ENCODE measurements around the gene PIK3C2G. TPM values are rescaled to one million over a fixed set of nuclear protein-coding genes. Genes with fewer than 3 reads are reported as not detected.

PIK3C2G gene
- polyA plus RNA-seq, 1 donor (not counting 4 experiments of a cell fraction or from before 2014, with no cell fraction given), result 3.7 TPM

- dilution Hi-C loops (cut with MboI; ENCODE audit: extremely low pct_ligation_motif_present, low sequenced_read_pairs), result no loop called here
- Histone ChIP-seq H4K20me1 (ENCODE audit: control insufficient read depth, extremely low read depth, insufficient read depth, low read length) (no peaks in the 10 kb centered on the region), H3K36me3 (ENCODE audit: control insufficient read depth in 2 of 2, extremely low read depth in 1 of 2, insufficient read depth in 2 of 2, low read length in 2 of 2) (no peaks in the 10 kb centered on the region), H3K27me3 (ENCODE audit: control insufficient read depth, extremely low read depth, insufficient read depth, low read length) (no peaks in the 10 kb centered on the region), H3K4me3 (ENCODE audit: control insufficient read depth in 2 of 3, extremely low read depth in 1 of 3, insufficient read depth in 2 of 3, low read depth in 1 of 3, low read length in 3 of 3) (no peak overlapping the region), H3K79me2 (ENCODE audit: control insufficient read depth, insufficient read depth, low read length) (no peaks in the 10 kb centered on the region), H3K4me1 (ENCODE audit: control insufficient read depth, extremely low read depth, insufficient read depth, low read length) (no peaks in the 10 kb centered on the region), H3K27ac (ENCODE audit: control insufficient read depth, insufficient read depth, low read length) (no peak overlapping the region), H3K4me2 (ENCODE audit: control insufficient read depth, extremely low read depth, insufficient read depth, low read depth, low read length) (no peak overlapping the region), H3K9me1 (ENCODE audit: control insufficient read depth, extremely low read depth, insufficient read depth, low read length) (no peaks in the 10 kb centered on the region), H2AFZ (ENCODE audit: control insufficient read depth, low read length) (no peak overlapping the region), H3K9ac (ENCODE audit: control insufficient read depth, extremely low read depth, insufficient read depth, low read length) (no peak overlapping the region), H3K9me3 (ENCODE audit: control insufficient read depth, low read depth, low read length) (no peaks in the 10 kb centered on the region)
- FAIRE-seq (no peak), DNase-seq (ENCODE audit: low read depth, low spot score) (no peak)
- no peak for TF ChIP-seq EZH2 (IDR thresholded peaks at IDR 0.05; ENCODE audit: low read length)
- TF ChIP-seq CTCF (optimal IDR thresholded peaks at IDR 0.05 in 1 of 3, IDR thresholded peaks at IDR 0.05 in 1 of 3, conservative IDR thresholded peaks at IDR 0.05 in 1 of 3; ENCODE audit: extremely low read depth in 1 of 3, insufficient read depth in 2 of 3, low read length in 3 of 3), result no peak
Observed at GRCh38 chr12:18502422-18502968, 241.2 kb downstream of the PIK3C2G start.

DNA sequence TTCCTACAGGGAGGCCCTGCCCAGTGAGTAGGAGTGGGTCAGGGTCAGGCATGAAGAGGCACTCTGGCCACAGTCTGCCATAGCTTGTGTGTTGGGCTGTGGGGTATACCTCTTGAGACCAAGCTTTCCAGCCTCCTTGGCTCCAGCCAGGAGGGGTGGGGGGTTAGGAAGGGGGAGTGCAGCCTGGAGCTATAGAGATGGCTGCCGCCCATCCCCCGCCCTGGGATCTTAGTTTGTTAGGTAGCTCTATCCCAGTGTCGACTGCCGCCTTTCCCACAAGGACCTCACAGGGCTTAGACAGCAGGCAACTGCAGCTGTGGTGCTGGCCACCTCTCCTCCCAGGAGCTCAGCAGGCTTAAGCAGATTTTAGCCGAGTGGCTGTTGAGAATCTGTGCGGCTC lies 260.1 kb downstream of the PIK3C2G start:
- no peak overlapping the region for H3K4me2 ChIP-seq (ENCODE audit: control insufficient read depth, extremely low read depth, insufficient read depth, low read depth, low read length)
- H3K27ac ChIP-seq (ENCODE audit: control insufficient read depth, insufficient read depth, low read length), result no peak overlapping the region
- H2AFZ ChIP-seq (ENCODE audit: control insufficient read depth, low read length), result no peak overlapping the region
- no peak overlapping the region for H3K4me3 ChIP-seq (ENCODE audit: control insufficient read depth in 2 of 3, extremely low read depth in 1 of 3, insufficient read depth in 2 of 3, low read depth in 1 of 3, low read length in 3 of 3)
- TF ChIP-seq CTCF (optimal IDR thresholded peaks at IDR 0.05 in 1 of 3, IDR thresholded peaks at IDR 0.05 in 1 of 3, conservative IDR thresholded peaks at IDR 0.05 in 1 of 3; ENCODE audit: extremely low read depth in 1 of 3, insufficient read depth in 2 of 3, low read length in 3 of 3), result no peak
- no peak for TF ChIP-seq EZH2 (IDR thresholded peaks at IDR 0.05; ENCODE audit: low read length)
- H3K27me3 ChIP-seq (ENCODE audit: control insufficient read depth, extremely low read depth, insufficient read depth, low read length), result no peaks in the 10 kb centered on the region
- no peak for FAIRE-seq
- H3K79me2 ChIP-seq (ENCODE audit: control insufficient read depth, insufficient read depth, low read length), result no peaks in the 10 kb centered on the region
- no peaks in the 10 kb centered on the region for H3K9me3 ChIP-seq (ENCODE audit: control insufficient read depth, low read depth, low read length)
- DNase-seq (ENCODE audit: low read depth, low spot score), result no peak
- no peaks in the 10 kb centered on the region for H3K9me1 ChIP-seq (ENCODE audit: control insufficient read depth, extremely low read depth, insufficient read depth, low read length)
- H3K36me3 ChIP-seq (ENCODE audit: control insufficient read depth in 2 of 2, extremely low read depth in 1 of 2, insufficient read depth in 2 of 2, low read length in 2 of 2), result no peaks in the 10 kb centered on the region
- H4K20me1 ChIP-seq (ENCODE audit: control insufficient read depth, extremely low read depth, insufficient read depth, low read length), result no peaks in the 10 kb centered on the region
- no peaks in the 10 kb centered on the region for H3K4me1 ChIP-seq (ENCODE audit: control insufficient read depth, extremely low read depth, insufficient read depth, low read length)
- no peak overlapping the region for H3K9ac ChIP-seq (ENCODE audit: control insufficient read depth, extremely low read depth, insufficient read depth, low read length)
- dilution Hi-C loops (cut with MboI; ENCODE audit: extremely low pct_ligation_motif_present, low sequenced_read_pairs), result no loop called here

Data from keratinocyte (primary cell).